Measurements from ENCODE around the gene KRTAP1-3.
"Not testable (repeated sequence)": the region's sequence is repeated elsewhere in the genome, so short reads cannot be mapped to it uniquely, and the experiment has no call there.

Gene KRTAP1-3

GRCh38 chr17:41058741-41059140 is 24.1 kb upstream of the KRTAP1-3 start:
- peak overlapping the region; percentile 95 for H3K27ac ChIP-seq (ENCODE audit: poor library complexity, severe bottlenecking)
- H3K36me3 ChIP-seq (ENCODE audit: low read depth) = no peaks in the 10 kb centered on the region
- no peak for TF ChIP-seq CTCF (IDR thresholded peaks at IDR 0.05; ENCODE audit: poor library complexity, severe bottlenecking)
- H3K4me3 ChIP-seq (ENCODE audit: severe bottlenecking) = no peak overlapping the region
- no peaks in the 10 kb centered on the region for H3K27me3 ChIP-seq (ENCODE audit: insufficient read depth, poor library complexity, severe bottlenecking)
- DNase-seq (ENCODE audit: low spot score) (no peak), ATAC-seq (ENCODE audit: low read depth) (peak; percentile 40; the same call in 2 of the 3 replicates)
- no peaks in the 10 kb centered on the region for H3K9me3 ChIP-seq (ENCODE audit: severe bottlenecking)
- peaks cover 40% of the 10 kb centered on the region for H3K4me1 ChIP-seq (ENCODE audit: insufficient read depth, poor library complexity, severe bottlenecking)

GRCh38 chr17:41057547-41057946 is 22.9 kb upstream of the KRTAP1-3 start:
- peaks cover 39% of the 10 kb centered on the region for H3K4me1 ChIP-seq (ENCODE audit: insufficient read depth, poor library complexity, severe bottlenecking)
- DNase-seq (ENCODE audit: low spot score) (no peak), ATAC-seq (ENCODE audit: low read depth) (no peak)
- H3K27ac ChIP-seq (ENCODE audit: poor library complexity, severe bottlenecking) = peak overlapping the region; percentile 95
- no peak overlapping the region for H3K4me3 ChIP-seq (ENCODE audit: severe bottlenecking)
- TF ChIP-seq CTCF (IDR thresholded peaks at IDR 0.05; ENCODE audit: poor library complexity, severe bottlenecking) = no peak
- H3K36me3 ChIP-seq (ENCODE audit: low read depth) = no peaks in the 10 kb centered on the region
- peaks cover 2% of the 10 kb centered on the region for H3K9me3 ChIP-seq (ENCODE audit: severe bottlenecking)
- H3K27me3 ChIP-seq (ENCODE audit: insufficient read depth, poor library complexity, severe bottlenecking) = no peaks in the 10 kb centered on the region

- not testable (repeated sequence) for H3K27ac ChIP-seq (ENCODE audit: poor library complexity, severe bottlenecking); H3K36me3 ChIP-seq (ENCODE audit: low read depth); DNase-seq (ENCODE audit: low spot score); H3K9me3 ChIP-seq (ENCODE audit: severe bottlenecking); ATAC-seq (ENCODE audit: low read depth); H3K4me3 ChIP-seq (ENCODE audit: severe bottlenecking); H3K27me3 ChIP-seq (ENCODE audit: insufficient read depth, poor library complexity, severe bottlenecking)
- peaks cover 18% of the 10 kb centered on the region for H3K4me1 ChIP-seq (ENCODE audit: insufficient read depth, poor library complexity, severe bottlenecking)
Measured at GRCh38 chr17:41055130-41055529, 20.5 kb upstream of the KRTAP1-3 start, which contains the start of gene KRTAP2-2. KRTAP2-2 (minus strand) TSS chr17:41055230; CDS start chr17:41055211, 19 bp downstream.

GRCh38 chr17:41054556-41054955 is 19.9 kb upstream of the KRTAP1-3 start:
- H3K9me3 ChIP-seq (ENCODE audit: severe bottlenecking); H3K36me3 ChIP-seq (ENCODE audit: low read depth); H3K27me3 ChIP-seq (ENCODE audit: insufficient read depth, poor library complexity, severe bottlenecking); H3K27ac ChIP-seq (ENCODE audit: poor library complexity, severe bottlenecking); H3K4me3 ChIP-seq (ENCODE audit: severe bottlenecking); DNase-seq (ENCODE audit: low spot score); ATAC-seq (ENCODE audit: low read depth): not testable (repeated sequence)
- peaks cover 14% of the 10 kb centered on the region for H3K4me1 ChIP-seq (ENCODE audit: insufficient read depth, poor library complexity, severe bottlenecking)

- ATAC-seq (ENCODE audit: low read depth) (no peak), DNase-seq (ENCODE audit: low spot score) (no peak)
- no peak overlapping the region for H3K27ac ChIP-seq (ENCODE audit: poor library complexity, severe bottlenecking)
- H3K4me1 ChIP-seq (ENCODE audit: insufficient read depth, poor library complexity, severe bottlenecking) = peaks cover 13% of the 10 kb centered on the region
- no peak for TF ChIP-seq CTCF (IDR thresholded peaks at IDR 0.05; ENCODE audit: poor library complexity, severe bottlenecking)
- H3K27me3 ChIP-seq (ENCODE audit: insufficient read depth, poor library complexity, severe bottlenecking) = no peaks in the 10 kb centered on the region
- peaks cover 2% of the 10 kb centered on the region for H3K9me3 ChIP-seq (ENCODE audit: severe bottlenecking)
- no peaks in the 10 kb centered on the region for H3K36me3 ChIP-seq (ENCODE audit: low read depth)
- no peak overlapping the region for H3K4me3 ChIP-seq (ENCODE audit: severe bottlenecking)
Measured at GRCh38 chr17:41054025-41054424, 19.4 kb upstream of the KRTAP1-3 start.

GRCh38 chr17:41052566-41052965 is 17.9 kb upstream of the KRTAP1-3 start:
- TF ChIP-seq CTCF (IDR thresholded peaks at IDR 0.05; ENCODE audit: poor library complexity, severe bottlenecking) = no peak
- no peak overlapping the region for H3K4me3 ChIP-seq (ENCODE audit: severe bottlenecking)
- H3K9me3 ChIP-seq (ENCODE audit: severe bottlenecking) = peaks cover 2% of the 10 kb centered on the region
- no peaks in the 10 kb centered on the region for H3K27me3 ChIP-seq (ENCODE audit: insufficient read depth, poor library complexity, severe bottlenecking)
- no peaks in the 10 kb centered on the region for H3K36me3 ChIP-seq (ENCODE audit: low read depth)
- no peak for ATAC-seq (ENCODE audit: low read depth)
- H3K27ac ChIP-seq (ENCODE audit: poor library complexity, severe bottlenecking) = no peak overlapping the region
- no peak for DNase-seq (ENCODE audit: low spot score)
- H3K4me1 ChIP-seq (ENCODE audit: insufficient read depth, poor library complexity, severe bottlenecking) = peaks cover 12% of the 10 kb centered on the region
